DND-41 (cell line): ENCODE results near the gene SLC25A22.

Source experiments
- ATAC-seq: fragments of 200-7000 bp; cut with Tn5 transposase; 3 replicates; pipeline ENCODE4 v1.9.1; 2021; ENCODE audit warnings: low read depth; ENCODE audit not compliant: insufficient read depth
- DNase-seq: peaks from one replicate; pipeline ENCODE4 v3.0.0-alpha.2; 2020
- H2AFZ ChIP-seq: 2 replicates; pipeline ENCODE4 v1.6.0; 2012; ENCODE audit warnings: low read depth, low read length
- H3K27ac ChIP-seq: 2 replicates; pipeline ENCODE4 v1.5.1; 2012; ENCODE audit warnings: low read length, inconsistent platforms
- H3K27me3 ChIP-seq: fragments of 200-600 bp; sonication (generic); 2 replicates; pipeline ENCODE4 v1.6.0; 2012; ENCODE audit warnings: low read length, mild to moderate bottlenecking, inconsistent platforms; ENCODE audit not compliant: insufficient read depth, poor library complexity
- H3K36me3 ChIP-seq: 2 replicates; pipeline ENCODE4 v1.5.1; 2012; ENCODE audit warnings: low read length, inconsistent platforms; ENCODE audit not compliant: insufficient read depth
- H3K4me1 ChIP-seq: 2 replicates; pipeline ENCODE4 v1.5.1; 2012; ENCODE audit warnings: mild to moderate bottlenecking, low read length; ENCODE audit not compliant: insufficient read depth
- H3K4me2 ChIP-seq: 2 replicates; pipeline ENCODE4 v1.6.0; 2012; ENCODE audit warnings: mild to moderate bottlenecking, moderate library complexity, low read length, inconsistent platforms; ENCODE audit not compliant: insufficient read depth
- H3K4me3 ChIP-seq, 2 experiments: fragments of 200-600 bp in 1 of 2; shearing (Covaris generic) in 1 of 2; 2 replicates each; pipeline ENCODE4 v1.5.1; 2012 to 2016; ENCODE audit warnings: inconsistent platforms in 2 of 2, low read length in 2 of 2, mild to moderate bottlenecking in 2 of 2, low read depth in 1 of 2, moderate library complexity in 1 of 2
- H3K79me2 ChIP-seq: 2 replicates; pipeline ENCODE4 v1.6.0; 2012; ENCODE audit warnings: low read length, inconsistent platforms; ENCODE audit not compliant: insufficient read depth
- H3K9ac ChIP-seq: 2 replicates; pipeline ENCODE4 v1.6.0; 2012; ENCODE audit warnings: low read depth, mild to moderate bottlenecking, inconsistent platforms, low read length, moderate library complexity
- H3K9me3 ChIP-seq: 2 replicates; pipeline ENCODE4 v1.5.1; 2012; ENCODE audit warnings: low read length, moderate library complexity, mild to moderate bottlenecking, inconsistent platforms; ENCODE audit not compliant: insufficient read depth, severe bottlenecking
- H4K20me1 ChIP-seq: 2 replicates; pipeline ENCODE4 v1.6.0; 2012; ENCODE audit warnings: low read length; ENCODE audit not compliant: insufficient read depth
- CTCF ChIP-seq: IDR thresholded peaks from 2 replicates; pipeline ENCODE4 v1.5.1; 2012; ENCODE audit warnings: borderline replicate concordance, low read length, moderate library complexity, mild to moderate bottlenecking; ENCODE audit not compliant: poor library complexity, severe bottlenecking; ENCODE audit errors: extremely low read depth
- EZH2 ChIP-seq: IDR thresholded peaks from 3 replicates; pipeline ENCODE4 v1.6.1; 2012; ENCODE audit warnings: borderline replicate concordance, low read depth, mild to moderate bottlenecking, moderate library complexity, low read length, inconsistent platforms; ENCODE audit not compliant: severe bottlenecking

Gene SLC25A22

GRCh38 chr11:823441-824291, 25.6 kb upstream of the SLC25A22 start:
- no peak overlapping the region for H3K4me3 ChIP-seq
- TF ChIP-seq CTCF (no peak), EZH2 (no peak)
- peaks cover 44% of the 10 kb centered on the region for H3K4me1 ChIP-seq
- DNase-seq (no peak), ATAC-seq (no peak)
- H3K79me2 ChIP-seq, result peaks cover 23% of the 10 kb centered on the region
- no peak overlapping the region for H3K4me2 ChIP-seq
- H4K20me1 ChIP-seq, result peaks cover 42% of the 10 kb centered on the region
- H3K36me3 ChIP-seq, result peaks cover 39% of the 10 kb centered on the region
- H3K27ac ChIP-seq, result no peak overlapping the region
- H3K27me3 ChIP-seq, result peaks cover 28% of the 10 kb centered on the region
- H3K9me3 ChIP-seq, result no peaks in the 10 kb centered on the region
- H2AFZ ChIP-seq, result no peak overlapping the region
- no peak overlapping the region for H3K9ac ChIP-seq

GRCh38 chr11:821512-822371, 23.7 kb upstream of the SLC25A22 start:
- Histone ChIP-seq H3K4me3 (no peak overlapping the region), H3K9me3 (no peaks in the 10 kb centered on the region), H4K20me1 (peaks cover 32% of the 10 kb centered on the region), H3K4me2 (peak overlapping the region; percentile 100), H2AFZ (no peak overlapping the region), H3K27ac (no peak overlapping the region), H3K27me3 (peaks cover 9% of the 10 kb centered on the region), H3K79me2 (peaks cover 23% of the 10 kb centered on the region), H3K4me1 (peaks cover 36% of the 10 kb centered on the region), H3K36me3 (peaks cover 39% of the 10 kb centered on the region), H3K9ac (no peak overlapping the region; the same call in 1 of the 2 replicates)
- TF ChIP-seq EZH2 (no peak), CTCF (no peak)
- DNase-seq, result no peak
- no peak for ATAC-seq

GRCh38 chr11:820655-821511, 22.8 kb upstream of the SLC25A22 start:
- peaks cover 27% of the 10 kb centered on the region for H3K4me1 ChIP-seq
- peaks cover 2% of the 10 kb centered on the region for H3K27me3 ChIP-seq
- peak overlapping the region; percentile 92 for H3K9ac ChIP-seq

More at GRCh38 chr11:820655-821511, 22.8 kb upstream of the SLC25A22 start:
- no peak for ATAC-seq
- Histone ChIP-seq H3K9me3 (no peaks in the 10 kb centered on the region), H3K27ac (no peak overlapping the region; the same call in 1 of the 2 replicates), H3K36me3 (peaks cover 39% of the 10 kb centered on the region), H2AFZ (no peak overlapping the region), H3K4me2 (peak overlapping the region; percentile 100), H4K20me1 (peaks cover 37% of the 10 kb centered on the region), H3K4me3 (peak overlapping the region; percentile 74 to 87; a peak in 3 of 4 replicates), H3K79me2 (peaks cover 23% of the 10 kb centered on the region)
- TF ChIP-seq EZH2 (no peak), CTCF (no peak)
- DNase-seq, result no peak
